ENCODE measurements around the gene PTGER1. TPM values are rescaled to one million over a fixed set of nuclear protein-coding genes. Genes with fewer than 3 reads are reported as not detected.
"Not testable (repeated sequence)": the region's sequence is repeated elsewhere in the genome, so short reads cannot be mapped to it uniquely, and the experiment has no call there.

Gene PTGER1
- total RNA-seq, 2 donors from 2014 or later = 3.6 TPM; not detected in 1

DNA sequence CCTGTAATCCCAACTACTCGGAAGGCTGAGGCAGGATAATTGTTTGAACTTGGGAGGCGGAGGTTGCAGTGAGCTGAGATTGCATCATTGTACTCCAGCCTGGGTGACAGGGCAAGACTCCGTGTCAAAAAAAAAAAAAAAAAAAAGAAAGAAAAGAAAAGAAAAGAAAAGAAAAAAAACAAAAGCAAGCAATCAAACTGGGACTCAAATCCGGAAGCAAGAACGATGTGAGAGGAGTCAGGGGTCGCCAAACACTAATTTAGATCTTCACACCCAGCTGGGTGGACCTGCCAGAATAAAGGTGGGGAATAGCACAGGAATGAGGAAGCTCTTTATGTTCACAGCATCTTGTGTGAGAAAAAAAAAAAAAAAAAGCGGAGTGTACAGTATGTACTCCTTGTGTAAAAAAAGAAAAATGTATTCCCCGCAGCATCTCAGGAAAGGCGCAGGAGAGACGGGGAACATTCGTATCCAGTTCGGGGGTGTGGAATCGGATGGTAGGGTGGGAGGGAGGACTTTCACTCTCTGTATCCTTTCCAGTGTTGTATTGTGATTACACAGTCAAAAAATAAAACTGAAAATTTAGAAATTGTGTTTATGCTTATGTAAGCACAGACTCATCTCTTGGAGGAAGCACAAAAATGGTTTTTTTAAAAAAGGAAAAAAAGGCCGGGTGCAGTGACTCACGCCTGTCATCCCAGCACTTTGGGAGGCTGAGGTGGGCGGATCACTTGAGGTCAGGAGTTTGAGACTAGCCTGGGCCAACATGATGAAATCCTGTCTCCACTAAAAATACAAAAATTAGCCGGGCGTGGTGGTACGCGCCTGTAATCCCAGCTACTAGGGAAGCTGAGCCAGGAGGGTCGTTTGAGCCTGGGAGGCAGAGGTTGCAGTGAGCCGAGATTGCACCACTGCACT lies 35.4 kb upstream of the PTGER1 start:
- H3K9me3 ChIP-seq = no peaks in the 10 kb centered on the region
- 69 to 76% methylated on average over 19 to 22 of the region's 22 CpGs for WGBS, 2 donors
- ATAC-seq (no peak), DNase-seq (peak in 1 of 4 donors; percentile 60)
- intact Hi-C loops (cut with DNase I) = no loop called here
- no peak for TF ChIP-seq POLR2A (IDR thresholded peaks at IDR 0.05)
- TF ChIP-seq, protein P1, sequence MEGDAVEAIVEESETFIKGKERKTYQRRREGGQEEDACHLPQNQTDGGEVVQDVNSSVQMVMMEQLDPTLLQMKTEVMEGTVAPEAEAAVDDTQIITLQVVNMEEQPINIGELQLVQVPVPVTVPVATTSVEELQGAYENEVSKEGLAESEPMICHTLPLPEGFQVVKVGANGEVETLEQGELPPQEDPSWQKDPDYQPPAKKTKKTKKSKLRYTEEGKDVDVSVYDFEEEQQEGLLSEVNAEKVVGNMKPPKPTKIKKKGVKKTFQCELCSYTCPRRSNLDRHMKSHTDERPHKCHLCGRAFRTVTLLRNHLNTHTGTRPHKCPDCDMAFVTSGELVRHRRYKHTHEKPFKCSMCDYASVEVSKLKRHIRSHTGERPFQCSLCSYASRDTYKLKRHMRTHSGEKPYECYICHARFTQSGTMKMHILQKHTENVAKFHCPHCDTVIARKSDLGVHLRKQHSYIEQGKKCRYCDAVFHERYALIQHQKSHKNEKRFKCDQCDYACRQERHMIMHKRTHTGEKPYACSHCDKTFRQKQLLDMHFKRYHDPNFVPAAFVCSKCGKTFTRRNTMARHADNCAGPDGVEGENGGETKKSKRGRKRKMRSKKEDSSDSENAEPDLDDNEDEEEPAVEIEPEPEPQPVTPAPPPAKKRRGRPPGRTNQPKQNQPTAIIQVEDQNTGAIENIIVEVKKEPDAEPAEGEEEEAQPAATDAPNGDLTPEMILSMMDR (IDR thresholded peaks at IDR 0.05) = no peak
- H3K4me3 ChIP-seq = no peak overlapping the region
- no peaks in the 10 kb centered on the region for H3K27me3 ChIP-seq
- peaks cover 29% of the 10 kb centered on the region for H3K4me1 ChIP-seq
- H3K36me3 ChIP-seq (replicated peaks in 1 of 2; ENCODE audit: insufficient read depth in 1 of 2, low read depth in 2 of 2) = peaks cover 5 to 11% of the 10 kb centered on the region in 2 donors
- peak overlapping the region in 1 of 4 donors; percentile 49 for H3K27ac ChIP-seq

DNA sequence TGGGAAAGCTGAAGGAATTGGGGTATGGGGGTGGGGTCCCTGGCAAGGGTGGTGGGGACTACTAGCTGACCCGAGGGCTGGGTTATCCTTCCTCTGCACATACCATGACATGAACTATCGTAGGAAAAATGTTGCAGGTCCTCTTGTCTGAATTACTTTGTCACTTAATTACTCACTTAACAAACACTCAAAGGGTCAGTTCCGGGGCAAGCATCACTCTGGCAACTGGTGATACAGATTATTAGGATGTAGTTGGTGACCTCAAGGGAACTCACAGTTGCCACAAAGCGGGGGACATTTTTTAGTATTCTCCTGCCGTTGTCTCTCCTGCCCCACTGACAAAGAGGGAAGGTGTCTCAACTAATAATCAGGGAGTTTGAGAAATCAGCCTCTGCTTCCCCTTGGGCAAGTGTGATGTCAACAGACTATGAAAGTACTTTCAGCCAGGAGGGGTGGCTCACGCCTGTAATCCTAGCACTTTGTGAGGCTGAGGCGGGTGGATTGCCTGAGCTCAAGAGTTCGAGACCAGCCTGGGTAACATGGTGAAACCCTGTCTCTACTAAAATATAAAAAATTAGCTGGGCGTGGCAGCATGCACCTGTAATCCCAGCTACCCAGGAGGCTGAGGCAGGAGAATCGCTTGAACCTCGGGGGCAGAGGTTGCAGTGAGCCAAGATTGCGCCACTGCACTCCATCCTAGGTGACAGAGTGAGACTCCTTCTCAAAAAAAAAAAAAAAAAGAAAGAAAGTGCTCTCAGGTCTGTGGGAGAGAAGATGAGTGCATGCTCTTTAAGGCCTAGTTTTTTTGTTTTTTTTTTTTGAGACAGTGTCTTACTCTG lies 32.8 kb upstream of the PTGER1 start:
- Histone ChIP-seq H3K27me3 (no peaks in the 10 kb centered on the region), H3K4me3 (no peak overlapping the region), H3K27ac (no peak overlapping the region), H3K36me3 (replicated peaks in 1 of 2; ENCODE audit: insufficient read depth in 1 of 2, low read depth in 2 of 2) (no peaks in the 10 kb centered on the region), H3K4me1 (peaks cover 6% of the 10 kb centered on the region), H3K9me3 (no peaks in the 10 kb centered on the region)
- WGBS, 2 donors = 55 to 56% methylated on average over 10 to 12 of the region's 12 CpGs
- TF ChIP-seq, protein P1 (IDR thresholded peaks at IDR 0.05) = no peak
- TF ChIP-seq POLR2A (IDR thresholded peaks at IDR 0.05) = no peak
- intact Hi-C loops (cut with DNase I) = no loop called here
- no peak for ATAC-seq
- no peak for DNase-seq

DNA sequence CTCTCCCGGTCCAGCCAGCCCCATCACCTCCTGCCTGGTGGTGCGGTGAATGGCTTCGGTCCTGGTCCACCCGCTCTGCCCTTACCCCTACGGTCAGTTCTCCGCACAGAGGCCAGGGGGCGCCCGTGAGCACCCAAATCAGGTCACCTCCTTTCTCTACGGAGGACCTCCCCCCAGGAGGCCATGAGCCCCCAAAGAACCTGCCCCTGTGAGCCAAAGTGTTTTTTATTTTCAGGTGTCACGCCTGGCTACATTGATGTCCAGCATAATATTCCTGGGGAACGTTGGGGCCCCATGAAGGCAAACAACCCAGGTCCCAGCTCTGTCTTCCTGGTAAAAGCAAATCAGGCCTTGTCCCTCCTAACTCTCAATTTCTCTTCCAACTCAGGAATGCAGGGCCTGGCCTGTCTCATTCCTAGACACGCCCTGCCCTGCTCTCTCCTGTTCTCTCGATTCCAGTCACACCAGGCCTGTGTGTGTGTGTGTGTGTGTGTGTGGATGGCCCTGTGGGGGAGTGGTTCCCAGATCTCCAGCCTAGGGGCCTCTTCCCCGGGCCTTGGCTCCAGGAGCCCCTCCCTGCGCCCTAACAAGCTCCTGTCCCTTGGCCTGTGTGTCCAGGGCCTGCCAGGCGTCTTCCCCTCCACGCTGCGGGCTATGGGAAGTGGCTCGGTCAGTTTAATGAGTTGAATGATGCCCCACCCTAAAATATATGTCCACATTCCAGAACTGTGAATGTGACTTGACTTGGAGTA lies 30.5 kb upstream of the PTGER1 start:
- Histone ChIP-seq H3K36me3 (replicated peaks in 1 of 2; ENCODE audit: insufficient read depth in 1 of 2, low read depth in 2 of 2) (no peaks in the 10 kb centered on the region), H3K27me3 (no peaks in the 10 kb centered on the region), H3K27ac (peak overlapping the region in 2 of 4 donors; percentile 28 to 64), H3K9me3 (no peaks in the 10 kb centered on the region), H3K4me3 (no peak overlapping the region), H3K4me1 (peaks cover 10% of the 10 kb centered on the region)
- intact Hi-C loops (cut with DNase I) = no loop called here
- TF ChIP-seq, protein P1 (IDR thresholded peaks at IDR 0.05) = peak; percentile 39 to 61 (median 57)
- no peak for TF ChIP-seq POLR2A (IDR thresholded peaks at IDR 0.05)
- WGBS, 2 donors = 44 to 50% methylated on average over 15 to 19 of the region's 19 CpGs
- DNase-seq = peak; percentile 49 to 63 (median 54)
- ATAC-seq = peak; percentile 68

DNA sequence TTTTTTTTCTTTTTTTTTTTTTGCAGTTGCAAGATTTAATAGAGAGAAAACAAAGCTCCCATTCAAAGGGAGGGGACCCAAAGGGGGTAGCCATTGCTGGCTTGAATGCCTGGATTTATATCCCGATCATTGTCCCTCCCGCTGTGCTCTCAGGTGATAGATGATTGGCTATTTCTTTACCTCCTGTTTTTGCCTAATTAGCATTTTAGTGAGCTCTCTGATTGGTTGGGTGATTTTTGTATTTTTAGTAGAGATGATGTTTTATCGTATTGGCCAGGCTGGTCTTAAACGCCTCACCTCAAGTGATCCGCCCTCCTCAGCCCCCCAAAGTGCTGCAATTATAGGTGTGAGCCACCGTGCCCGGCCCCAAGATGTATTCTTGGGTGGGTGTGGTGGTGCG lies 29.4 kb upstream of the PTGER1 start:
- H3K36me3 ChIP-seq (replicated peaks in 1 of 2; ENCODE audit: insufficient read depth in 1 of 2, low read depth in 2 of 2); intact Hi-C loops (cut with DNase I); ATAC-seq; DNase-seq; H3K4me3 ChIP-seq; H3K27me3 ChIP-seq; H3K9me3 ChIP-seq; H3K27ac ChIP-seq: not testable (repeated sequence)
- H3K4me1 ChIP-seq = peaks cover 10% of the 10 kb centered on the region
- WGBS, 2 donors = 70 to 92% methylated on average over 5 to 8 of the region's 8 CpGs
